D721Med (cell line): Measurements from ENCODE around the gene SDCCAG8.
A peak's percentile ranks its signal among the peaks of the same experiment; 100 is the strongest.

Experiments
- DNase-seq: peaks from one replicate; pipeline ENCODE4 v3.0.0; 2011; ENCODE audit warnings: low spot score; ENCODE audit not compliant: insufficient read length
- FAIRE-seq: peaks from 2 replicates; lab custom pipeline; 2011; peaks lifted over from hg19 to GRCh38; lab: Jason Lieb, UNC
- TF ChIP-seq, protein P1 (sequence below): IDR thresholded peaks from 2 replicates; pipeline ENCODE4 v1.5.1; 2012; ENCODE audit warnings: mild to moderate bottlenecking, control low read depth; ENCODE audit not compliant: insufficient read depth; ENCODE audit errors: missing control alignments

SDCCAG8 gene

GRCh38 chr1:243488459-243489157 lies 232.8 kb downstream of the SDCCAG8 start:
- FAIRE-seq: no peak

GRCh38 chr1:243489158-243489527 lies 233.3 kb downstream of the SDCCAG8 start:
- TF ChIP-seq, protein P1, sequence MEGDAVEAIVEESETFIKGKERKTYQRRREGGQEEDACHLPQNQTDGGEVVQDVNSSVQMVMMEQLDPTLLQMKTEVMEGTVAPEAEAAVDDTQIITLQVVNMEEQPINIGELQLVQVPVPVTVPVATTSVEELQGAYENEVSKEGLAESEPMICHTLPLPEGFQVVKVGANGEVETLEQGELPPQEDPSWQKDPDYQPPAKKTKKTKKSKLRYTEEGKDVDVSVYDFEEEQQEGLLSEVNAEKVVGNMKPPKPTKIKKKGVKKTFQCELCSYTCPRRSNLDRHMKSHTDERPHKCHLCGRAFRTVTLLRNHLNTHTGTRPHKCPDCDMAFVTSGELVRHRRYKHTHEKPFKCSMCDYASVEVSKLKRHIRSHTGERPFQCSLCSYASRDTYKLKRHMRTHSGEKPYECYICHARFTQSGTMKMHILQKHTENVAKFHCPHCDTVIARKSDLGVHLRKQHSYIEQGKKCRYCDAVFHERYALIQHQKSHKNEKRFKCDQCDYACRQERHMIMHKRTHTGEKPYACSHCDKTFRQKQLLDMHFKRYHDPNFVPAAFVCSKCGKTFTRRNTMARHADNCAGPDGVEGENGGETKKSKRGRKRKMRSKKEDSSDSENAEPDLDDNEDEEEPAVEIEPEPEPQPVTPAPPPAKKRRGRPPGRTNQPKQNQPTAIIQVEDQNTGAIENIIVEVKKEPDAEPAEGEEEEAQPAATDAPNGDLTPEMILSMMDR: no peak
- DNase-seq (no peak), FAIRE-seq (no peak)

More at GRCh38 chr1:243488459-243489157, 232.8 kb downstream of the SDCCAG8 start:
- TF ChIP-seq, protein P1: no peak
- peak; percentile 87 for DNase-seq

DNA sequence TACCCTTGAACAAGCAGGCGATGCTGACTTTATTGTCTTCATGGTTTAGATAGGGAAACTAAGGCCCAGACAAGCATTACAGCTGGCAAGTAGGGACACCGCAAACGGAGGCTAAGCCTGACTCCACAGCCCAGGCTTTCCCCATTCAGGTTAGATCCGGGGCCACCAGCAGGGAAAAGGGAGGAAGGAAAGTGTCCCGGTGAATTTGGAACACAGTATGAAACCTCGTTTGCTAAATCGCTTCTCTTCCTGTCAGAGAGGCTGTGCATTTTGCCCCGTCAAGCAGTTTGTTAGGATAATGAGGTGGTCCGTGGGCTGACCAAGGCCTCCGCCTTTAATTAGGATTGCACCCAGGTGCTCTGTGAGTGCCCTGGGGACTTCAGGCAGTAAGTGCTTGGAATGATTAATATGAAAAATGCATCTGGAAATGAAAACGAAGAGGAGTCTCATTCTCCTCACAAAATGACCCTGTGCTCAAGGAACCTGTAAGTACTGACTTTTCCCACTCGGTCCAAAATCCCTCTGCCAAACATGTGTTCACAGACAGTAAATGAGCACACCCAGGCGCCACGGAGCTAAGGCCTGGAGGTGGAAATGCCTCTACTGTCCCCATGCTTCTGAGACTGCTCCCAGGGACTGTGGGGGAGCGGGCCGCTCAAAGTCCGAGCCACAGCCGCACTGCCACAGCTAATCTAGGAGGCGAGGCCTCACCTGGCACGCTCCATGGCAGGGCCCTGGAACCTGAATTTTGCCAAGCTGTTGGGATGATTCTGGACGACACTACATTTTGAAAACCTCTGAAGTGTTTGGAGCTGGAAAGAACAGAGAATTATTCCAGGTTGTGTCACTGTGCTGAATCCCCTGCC lies 234.1 kb downstream of the SDCCAG8 start:
- TF ChIP-seq, protein P1: no peak
- FAIRE-seq (no peak), DNase-seq (no peak)

- TF ChIP-seq, protein P1: no peak
- FAIRE-seq (no peak), DNase-seq (no peak)
Measured at GRCh38 chr1:243490748-243491686, 235.2 kb downstream of the SDCCAG8 start.

GRCh38 chr1:243493156-243494129 lies 237.6 kb downstream of the SDCCAG8 start:
- FAIRE-seq (peak; percentile 11), DNase-seq (no peak)
- TF ChIP-seq, protein P1: no peak
